ENCODE measurements around the gene SH3BP4.
"Not testable (repeated sequence)": the region's sequence is repeated elsewhere in the genome, so short reads cannot be mapped to it uniquely, and the experiment has no call there.

SH3BP4 gene

GRCh38 chr2:235057616-235058015, 105.8 kb downstream of the SH3BP4 start:
- H2AK5ac ChIP-seq (ENCODE audit: low read length, severe bottlenecking); H4K91ac ChIP-seq (ENCODE audit: low read length); H2BK12ac ChIP-seq (ENCODE audit: low read length in 2 of 2); H2BK15ac ChIP-seq (ENCODE audit: low read depth, poor library complexity, severe bottlenecking); H3K4ac ChIP-seq (ENCODE audit: low read depth in 1 of 2, low read length in 2 of 2); H3K4me3 ChIP-seq (ENCODE audit: insufficient read depth in 1 of 2, low read depth in 1 of 2, low read length in 2 of 2); H3K9me3 ChIP-seq (ENCODE audit: control insufficient read depth, low read length); H3K27ac ChIP-seq (ENCODE audit: low read length, poor library complexity, severe bottlenecking); H3K4me2 ChIP-seq (ENCODE audit: low read length, poor library complexity, severe bottlenecking); H2AFZ ChIP-seq (ENCODE audit: low read depth, low read length); H3K27me3 ChIP-seq (ENCODE audit: control insufficient read depth in 1 of 2, insufficient read depth in 1 of 2, low read length in 2 of 2); DNase-seq; H3K4me1 ChIP-seq (ENCODE audit: control insufficient read depth, insufficient read depth, low read depth, low read length); H3K23ac ChIP-seq (ENCODE audit: low read length in 2 of 2); H3K9ac ChIP-seq (ENCODE audit: low read length); H2BK120ac ChIP-seq (ENCODE audit: low read depth, low read length); H2BK5ac ChIP-seq (ENCODE audit: low read depth, low read length, poor library complexity, severe bottlenecking); H3K14ac ChIP-seq (ENCODE audit: low read length in 2 of 2); H4K8ac ChIP-seq (ENCODE audit: low read length); H3K18ac ChIP-seq (ENCODE audit: low read depth in 1 of 2, low read length in 2 of 2): not testable (repeated sequence)
- no CpG with 5 or more reads among the region's 3 CpGs for WGBS
- H3K36me3 ChIP-seq (ENCODE audit: control insufficient read depth in 1 of 2, insufficient read depth in 2 of 2, low read depth in 1 of 2, low read length in 2 of 2), result peaks cover 38 to 45% of the 10 kb centered on the region in 2 experiments
- peaks cover 11% of the 10 kb centered on the region for H3K79me1 ChIP-seq (replicated peaks; ENCODE audit: low read length, poor library complexity, severe bottlenecking)

DNA sequence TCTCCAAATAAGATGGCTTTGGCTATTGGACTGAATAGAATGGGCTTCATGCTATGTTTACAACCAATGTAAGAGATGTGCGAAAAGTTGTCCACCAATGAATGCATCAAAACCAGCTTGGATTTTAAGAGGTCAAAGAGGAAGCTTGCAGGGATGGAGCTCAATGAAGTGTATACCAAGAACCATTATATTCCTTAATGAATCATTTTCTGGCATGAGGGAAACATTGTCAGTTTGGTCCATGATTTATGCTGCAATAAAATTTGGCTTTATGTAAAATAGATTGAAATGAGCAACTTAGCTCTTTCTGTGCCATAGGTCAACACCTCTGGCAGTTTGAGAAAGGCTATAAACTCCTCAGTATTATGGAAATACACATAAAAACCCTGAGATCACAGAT, 107.3 kb downstream of the SH3BP4 start:
- Histone ChIP-seq H3K14ac (ENCODE audit: low read length in 2 of 2) (no peak overlapping the region), H3K36me3 (ENCODE audit: control insufficient read depth in 1 of 2, insufficient read depth in 2 of 2, low read depth in 1 of 2, low read length in 2 of 2) (peaks cover 24 to 29% of the 10 kb centered on the region in 2 experiments), H3K9ac (ENCODE audit: low read length) (no peak overlapping the region), H3K18ac (ENCODE audit: low read depth in 1 of 2, low read length in 2 of 2) (no peak overlapping the region), H3K4me1 (ENCODE audit: control insufficient read depth, insufficient read depth, low read depth, low read length) (peaks cover 6% of the 10 kb centered on the region), H2BK12ac (ENCODE audit: low read length in 2 of 2) (no peak overlapping the region), H2BK15ac (ENCODE audit: low read depth, poor library complexity, severe bottlenecking) (no peak overlapping the region), H3K4me3 (ENCODE audit: insufficient read depth in 1 of 2, low read depth in 1 of 2, low read length in 2 of 2) (no peak overlapping the region), H3K23ac (ENCODE audit: low read length in 2 of 2) (no peak overlapping the region), H3K9me3 (ENCODE audit: control insufficient read depth, low read length) (no peaks in the 10 kb centered on the region), H2AK5ac (ENCODE audit: low read length, severe bottlenecking) (no peak overlapping the region), H3K79me1 (replicated peaks; ENCODE audit: low read length, poor library complexity, severe bottlenecking) (peaks cover 11% of the 10 kb centered on the region), H3K27ac (ENCODE audit: low read length, poor library complexity, severe bottlenecking) (no peak overlapping the region), H4K8ac (ENCODE audit: low read length) (no peak overlapping the region), H3K4me2 (ENCODE audit: low read length, poor library complexity, severe bottlenecking) (no peak overlapping the region), H2BK5ac (ENCODE audit: low read depth, low read length, poor library complexity, severe bottlenecking) (no peak overlapping the region), H3K4ac (ENCODE audit: low read depth in 1 of 2, low read length in 2 of 2) (no peak overlapping the region), H2AFZ (ENCODE audit: low read depth, low read length) (no peak overlapping the region), H2BK120ac (ENCODE audit: low read depth, low read length) (no peak overlapping the region), H4K91ac (ENCODE audit: low read length) (no peak overlapping the region), H3K27me3 (ENCODE audit: control insufficient read depth in 1 of 2, insufficient read depth in 1 of 2, low read length in 2 of 2) (peaks cover 0 to 10% of the 10 kb centered on the region in 2 experiments)
- 100% methylated on average over 1 of the region's 1 CpG for WGBS
- DNase-seq, result no peak

DNA sequence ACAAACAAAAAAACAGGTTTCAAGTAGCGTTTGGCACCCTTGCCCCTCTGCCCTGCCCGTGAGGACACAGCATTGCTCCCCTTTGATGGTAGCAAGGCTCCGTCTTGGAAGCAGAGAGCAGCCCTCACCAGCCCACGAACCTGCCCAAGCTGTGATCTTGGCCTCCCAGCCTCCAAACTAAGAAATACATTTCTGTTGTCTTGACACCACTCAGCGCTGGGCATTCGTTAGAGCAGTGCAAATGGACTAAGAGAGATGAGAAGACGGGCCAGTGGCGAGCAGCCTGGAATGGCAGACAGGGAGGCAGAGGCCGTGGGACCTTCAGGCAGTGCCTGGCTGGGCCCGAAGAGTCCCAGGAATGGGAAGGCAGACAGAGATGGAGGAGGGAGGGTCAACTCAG, 109.8 kb downstream of the SH3BP4 start:
- no peak overlapping the region for H2BK12ac ChIP-seq (ENCODE audit: low read length in 2 of 2)

GRCh38 chr2:235063471-235063961, 111.7 kb downstream of the SH3BP4 start:
- H3K79me1 ChIP-seq (replicated peaks; ENCODE audit: low read length, poor library complexity, severe bottlenecking), result peaks cover 2% of the 10 kb centered on the region
- no peak overlapping the region for H2AK5ac ChIP-seq (ENCODE audit: low read length, severe bottlenecking)
- H3K27ac ChIP-seq (ENCODE audit: low read length, poor library complexity, severe bottlenecking), result no peak overlapping the region
- no peak overlapping the region for H4K8ac ChIP-seq (ENCODE audit: low read length)
- no peak overlapping the region for H3K4me3 ChIP-seq (ENCODE audit: insufficient read depth in 1 of 2, low read depth in 1 of 2, low read length in 2 of 2)
- H3K9me3 ChIP-seq (ENCODE audit: control insufficient read depth, low read length), result no peaks in the 10 kb centered on the region
- H3K23ac ChIP-seq (ENCODE audit: low read length in 2 of 2), result no peak overlapping the region
- H4K91ac ChIP-seq (ENCODE audit: low read length), result no peak overlapping the region
- DNase-seq, result no peak
- no peak overlapping the region for H2BK5ac ChIP-seq (ENCODE audit: low read depth, low read length, poor library complexity, severe bottlenecking)
- no peak overlapping the region for H3K18ac ChIP-seq (ENCODE audit: low read depth in 1 of 2, low read length in 2 of 2)
- H3K36me3 ChIP-seq (ENCODE audit: control insufficient read depth in 1 of 2, insufficient read depth in 2 of 2, low read depth in 1 of 2, low read length in 2 of 2), result no peaks in the 10 kb centered on the region
- H3K27me3 ChIP-seq (ENCODE audit: control insufficient read depth in 1 of 2, insufficient read depth in 1 of 2, low read length in 2 of 2), result peaks cover 0 to 11% of the 10 kb centered on the region in 2 experiments
- peak overlapping the region in 1 of 2 experiments; percentile 11 for H3K14ac ChIP-seq (ENCODE audit: low read length in 2 of 2)
- H2AFZ ChIP-seq (ENCODE audit: low read depth, low read length), result no peak overlapping the region
- no peak overlapping the region for H3K9ac ChIP-seq (ENCODE audit: low read length)
- H2BK12ac ChIP-seq (ENCODE audit: low read length in 2 of 2), result no peak overlapping the region
- peaks cover 7% of the 10 kb centered on the region for H3K4me1 ChIP-seq (ENCODE audit: control insufficient read depth, insufficient read depth, low read depth, low read length)
- 89% methylated on average over 17 of the region's 17 CpGs for WGBS
- H2BK120ac ChIP-seq (ENCODE audit: low read depth, low read length), result no peak overlapping the region
- H2BK15ac ChIP-seq (ENCODE audit: low read depth, poor library complexity, severe bottlenecking), result no peak overlapping the region
- H3K4me2 ChIP-seq (ENCODE audit: low read length, poor library complexity, severe bottlenecking), result no peak overlapping the region
- no peak overlapping the region for H3K4ac ChIP-seq (ENCODE audit: low read depth in 1 of 2, low read length in 2 of 2)

More for the DNA sequence above, 109.8 kb downstream of the SH3BP4 start:
- Histone ChIP-seq H2BK5ac (ENCODE audit: low read depth, low read length, poor library complexity, severe bottlenecking) (no peak overlapping the region), H2BK120ac (ENCODE audit: low read depth, low read length) (no peak overlapping the region), H3K79me1 (replicated peaks; ENCODE audit: low read length, poor library complexity, severe bottlenecking) (peaks cover 5% of the 10 kb centered on the region), H3K23ac (ENCODE audit: low read length in 2 of 2) (no peak overlapping the region), H3K18ac (ENCODE audit: low read depth in 1 of 2, low read length in 2 of 2) (no peak overlapping the region), H3K9ac (ENCODE audit: low read length) (no peak overlapping the region), H2AK5ac (ENCODE audit: low read length, severe bottlenecking) (no peak overlapping the region), H3K36me3 (ENCODE audit: control insufficient read depth in 1 of 2, insufficient read depth in 2 of 2, low read depth in 1 of 2, low read length in 2 of 2) (peaks cover 4% of the 10 kb centered on the region in 2 experiments), H2AFZ (ENCODE audit: low read depth, low read length) (no peak overlapping the region), H2BK15ac (ENCODE audit: low read depth, poor library complexity, severe bottlenecking) (no peak overlapping the region), H3K14ac (ENCODE audit: low read length in 2 of 2) (no peak overlapping the region), H3K4me1 (ENCODE audit: control insufficient read depth, insufficient read depth, low read depth, low read length) (peaks cover 5% of the 10 kb centered on the region), H3K4me3 (ENCODE audit: insufficient read depth in 1 of 2, low read depth in 1 of 2, low read length in 2 of 2) (no peak overlapping the region), H3K27me3 (ENCODE audit: control insufficient read depth in 1 of 2, insufficient read depth in 1 of 2, low read length in 2 of 2) (peaks cover 0 to 11% of the 10 kb centered on the region in 2 experiments), H3K27ac (ENCODE audit: low read length, poor library complexity, severe bottlenecking) (no peak overlapping the region), H3K4ac (ENCODE audit: low read depth in 1 of 2, low read length in 2 of 2) (no peak overlapping the region), H3K4me2 (ENCODE audit: low read length, poor library complexity, severe bottlenecking) (no peak overlapping the region), H4K8ac (ENCODE audit: low read length) (no peak overlapping the region), H4K91ac (ENCODE audit: low read length) (no peak overlapping the region), H3K9me3 (ENCODE audit: control insufficient read depth, low read length) (no peaks in the 10 kb centered on the region)
- WGBS, result 93% methylated on average over 10 of the region's 10 CpGs
- no peak for DNase-seq

Measured in mesenchymal stem cell (in vitro differentiated cells and primary cell).